Measurements from ENCODE around the gene RNASEH2B.

RNASEH2B gene

GRCh38 chr13:51000061-51000460, 90.5 kb downstream of the RNASEH2B start:
- DNase-seq = no peak

GRCh38 chr13:51000571-51001260, 91.1 kb downstream of the RNASEH2B start:
- DNase-seq = no peak

GRCh38 chr13:51001335-51001734, 91.7 kb downstream of the RNASEH2B start:
- no peak for DNase-seq

GRCh38 chr13:51002736-51003135, 93.1 kb downstream of the RNASEH2B start:
- no peak for DNase-seq

- no peak for DNase-seq
These were observed 94.1 kb downstream of the RNASEH2B start for GRCh38 chr13:51003642-51004041.

GRCh38 chr13:51004111-51004865, 94.7 kb downstream of the RNASEH2B start:
- DNase-seq = no peak

- no peak for DNase-seq
These were observed 95.4 kb downstream of the RNASEH2B start for GRCh38 chr13:51004918-51005460.

GRCh38 chr13:51005566-51005965, 96.0 kb downstream of the RNASEH2B start:
- no peak for DNase-seq
